ENCODE data around the gene CDH5. TPM values are rescaled to one million over a fixed set of nuclear protein-coding genes. Genes with fewer than 3 reads are reported as not detected.

Gene CDH5
- total RNA-seq, 4 donors from 2014 or later = 6.0 to 18.1 (median 6.8) TPM

GRCh38 chr16:66352304-66352703, 14.2 kb upstream of the CDH5 start:
- H3K4me1 ChIP-seq = no peaks in the 10 kb centered on the region
- WGBS, 2 donors (ENCODE audit: low coverage in 1 of 2) = 87 to 100% methylated on average over 2 of the region's 2 CpGs

GRCh38 chr16:66353055-66353454, 13.4 kb upstream of the CDH5 start:
- Histone ChIP-seq H3K27ac (no peak overlapping the region), H3K4me3 (no peak overlapping the region), H3K4me1 (no peaks in the 10 kb centered on the region), H3K9me3 (no peaks in the 10 kb centered on the region), H3K27me3 (peaks cover 12% of the 10 kb centered on the region), H3K36me3 (no peaks in the 10 kb centered on the region)
- 79 to 83% methylated on average over 1 to 5 of the region's 5 CpGs for WGBS, 2 donors (ENCODE audit: low coverage in 1 of 2)
- no peak for TF ChIP-seq EP300 (IDR thresholded peaks at IDR 0.05; ENCODE audit: low read depth)
- TF ChIP-seq POLR2A (IDR thresholded peaks at IDR 0.05) = no peak
- no peak for TF ChIP-seq POLR2AphosphoS5 (IDR thresholded peaks at IDR 0.05)
- no peak for DNase-seq
- in situ Hi-C loops (cut with MboI; ENCODE audit: low pct_ligation_motif_present in 1 of 4, low pct_unique_long_range_greater_than_20kb in 1 of 4, low sequenced_read_pairs in 3 of 4) (no loop called here), intact Hi-C loops (cut with DNase I; ENCODE audit: low total_unique reads) (no loop called here)

More at GRCh38 chr16:66352304-66352703, 14.2 kb upstream of the CDH5 start:
- intact Hi-C loops (cut with DNase I; ENCODE audit: low total_unique reads) (no loop called here), in situ Hi-C loops (cut with MboI; ENCODE audit: low pct_ligation_motif_present in 1 of 4, low pct_unique_long_range_greater_than_20kb in 1 of 4, low sequenced_read_pairs in 3 of 4) (no loop called here)
- no peaks in the 10 kb centered on the region for H3K9me3 ChIP-seq
- no peak overlapping the region for H3K4me3 ChIP-seq
- H3K27me3 ChIP-seq = peaks cover 12% of the 10 kb centered on the region
- H3K36me3 ChIP-seq = no peaks in the 10 kb centered on the region
- no peak for DNase-seq
- no peak for TF ChIP-seq EP300 (IDR thresholded peaks at IDR 0.05; ENCODE audit: low read depth)
- TF ChIP-seq CTCF (IDR thresholded peaks at IDR 0.05) = no peak
- TF ChIP-seq POLR2A (IDR thresholded peaks at IDR 0.05) = no peak
- no peak for TF ChIP-seq POLR2AphosphoS5 (IDR thresholded peaks at IDR 0.05)
- H3K27ac ChIP-seq = no peak overlapping the region

DNA sequence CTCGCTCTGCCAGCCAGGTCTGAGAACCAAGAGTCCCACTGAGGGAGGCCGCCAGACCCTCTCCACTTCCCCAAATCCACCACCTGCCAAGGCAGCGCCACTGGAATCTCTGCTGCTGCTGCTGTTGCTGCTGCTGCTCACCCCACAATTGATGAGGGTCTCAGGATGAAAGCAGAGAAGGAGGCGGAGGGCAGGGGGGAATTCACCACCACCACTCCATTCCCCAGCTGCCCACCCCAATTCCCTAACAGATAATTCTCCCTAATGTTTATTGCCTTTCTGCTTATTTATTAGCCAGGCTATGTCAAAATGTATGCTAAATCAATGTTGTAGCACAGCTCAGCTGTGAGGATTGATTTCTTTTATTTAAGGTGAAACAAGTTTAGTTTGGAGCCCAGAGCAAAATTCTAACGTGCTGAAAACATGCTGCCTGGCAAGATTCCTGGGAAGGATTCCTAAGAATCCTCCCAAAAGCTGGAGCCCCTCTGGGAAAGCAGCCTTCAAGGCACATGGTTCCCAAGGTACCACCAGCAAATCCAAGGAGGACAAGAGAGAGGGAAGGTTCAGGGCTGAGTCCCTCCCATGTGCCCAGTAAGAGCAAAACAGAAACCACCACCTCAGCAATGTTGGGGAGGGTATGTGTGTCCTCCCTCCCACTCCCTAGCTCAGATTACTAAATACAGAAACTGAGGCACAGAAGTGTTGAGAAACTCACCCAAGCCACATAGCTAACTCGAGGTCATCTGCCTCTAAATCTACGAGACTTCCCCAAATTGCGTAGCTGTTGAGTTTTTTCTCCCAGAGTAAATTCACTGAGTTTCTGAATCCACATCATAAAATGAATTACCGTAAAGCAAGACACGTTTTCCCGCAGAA, 12.2 kb upstream of the CDH5 start:
- H3K4me1 ChIP-seq = no peaks in the 10 kb centered on the region
- no peak for TF ChIP-seq CTCF (IDR thresholded peaks at IDR 0.05)
- no peak for TF ChIP-seq POLR2AphosphoS5 (IDR thresholded peaks at IDR 0.05)
- intact Hi-C loops (cut with DNase I; ENCODE audit: low total_unique reads) = no loop called here
- in situ Hi-C loops (cut with MboI; ENCODE audit: low pct_ligation_motif_present in 1 of 4, low pct_unique_long_range_greater_than_20kb in 1 of 4, low sequenced_read_pairs in 3 of 4) = no loop called here
- H3K27me3 ChIP-seq = peaks cover 12% of the 10 kb centered on the region
- H3K9me3 ChIP-seq = no peaks in the 10 kb centered on the region
- WGBS, 2 donors (ENCODE audit: low coverage in 1 of 2) = 30 to 39% methylated on average over 4 to 11 of the region's 11 CpGs
- H3K4me3 ChIP-seq = no peak overlapping the region
- H3K36me3 ChIP-seq = no peaks in the 10 kb centered on the region
- H3K27ac ChIP-seq = no peak overlapping the region
- DNase-seq = no peak

- H3K4me1 ChIP-seq = no peaks in the 10 kb centered on the region
- intact Hi-C loops (cut with DNase I; ENCODE audit: low total_unique reads) (no loop called here), in situ Hi-C loops (cut with MboI; ENCODE audit: low pct_ligation_motif_present in 1 of 4, low pct_unique_long_range_greater_than_20kb in 1 of 4, low sequenced_read_pairs in 3 of 4) (no loop called here)
- DNase-seq = no peak
- no peaks in the 10 kb centered on the region for H3K9me3 ChIP-seq
- H3K36me3 ChIP-seq = no peaks in the 10 kb centered on the region
- H3K4me3 ChIP-seq = no peak overlapping the region
- no peak for TF ChIP-seq POLR2AphosphoS5 (IDR thresholded peaks at IDR 0.05)
- TF ChIP-seq EP300 (IDR thresholded peaks at IDR 0.05; ENCODE audit: low read depth) = no peak
- no peak for TF ChIP-seq POLR2A (IDR thresholded peaks at IDR 0.05)
- no peak for TF ChIP-seq CTCF (IDR thresholded peaks at IDR 0.05)
- H3K27me3 ChIP-seq = peaks cover 8% of the 10 kb centered on the region
- no peak overlapping the region for H3K27ac ChIP-seq
- 62 to 85% methylated on average over 6 to 8 of the region's 8 CpGs for WGBS, 2 donors (ENCODE audit: low coverage in 1 of 2)
Measured at GRCh38 chr16:66355526-66355925, 11.0 kb upstream of the CDH5 start.

Measured in transverse colon (tissue), 4 donors.